Measurements from ENCODE around the gene NPAS3.
A peak's percentile ranks its signal among the peaks of the same experiment; 100 is the strongest.

NPAS3 gene

GRCh38 chr14:32980902-32981501 is 42.3 kb downstream of the NPAS3 start:
- no peak overlapping the region for H3K4me3 ChIP-seq (ENCODE audit: control insufficient read depth, low read depth, low read length)
- DNase-seq (ENCODE audit: low read depth) = no peak
- TF ChIP-seq, protein P1, sequence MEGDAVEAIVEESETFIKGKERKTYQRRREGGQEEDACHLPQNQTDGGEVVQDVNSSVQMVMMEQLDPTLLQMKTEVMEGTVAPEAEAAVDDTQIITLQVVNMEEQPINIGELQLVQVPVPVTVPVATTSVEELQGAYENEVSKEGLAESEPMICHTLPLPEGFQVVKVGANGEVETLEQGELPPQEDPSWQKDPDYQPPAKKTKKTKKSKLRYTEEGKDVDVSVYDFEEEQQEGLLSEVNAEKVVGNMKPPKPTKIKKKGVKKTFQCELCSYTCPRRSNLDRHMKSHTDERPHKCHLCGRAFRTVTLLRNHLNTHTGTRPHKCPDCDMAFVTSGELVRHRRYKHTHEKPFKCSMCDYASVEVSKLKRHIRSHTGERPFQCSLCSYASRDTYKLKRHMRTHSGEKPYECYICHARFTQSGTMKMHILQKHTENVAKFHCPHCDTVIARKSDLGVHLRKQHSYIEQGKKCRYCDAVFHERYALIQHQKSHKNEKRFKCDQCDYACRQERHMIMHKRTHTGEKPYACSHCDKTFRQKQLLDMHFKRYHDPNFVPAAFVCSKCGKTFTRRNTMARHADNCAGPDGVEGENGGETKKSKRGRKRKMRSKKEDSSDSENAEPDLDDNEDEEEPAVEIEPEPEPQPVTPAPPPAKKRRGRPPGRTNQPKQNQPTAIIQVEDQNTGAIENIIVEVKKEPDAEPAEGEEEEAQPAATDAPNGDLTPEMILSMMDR (conservative IDR thresholded peaks at IDR 0.05; ENCODE audit: control insufficient read depth, insufficient read depth, low read depth, low read length) = no peak

- H3K4me3 ChIP-seq (ENCODE audit: control insufficient read depth, low read depth, low read length) = no peak overlapping the region
- TF ChIP-seq, protein P1 (conservative IDR thresholded peaks at IDR 0.05; ENCODE audit: control insufficient read depth, insufficient read depth, low read depth, low read length) = no peak
- DNase-seq (ENCODE audit: low read depth) = no peak
Observed at GRCh38 chr14:32984241-32984930, 45.7 kb downstream of the NPAS3 start.

GRCh38 chr14:32985866-32986265 is 47.2 kb downstream of the NPAS3 start:
- H3K4me3 ChIP-seq (ENCODE audit: control insufficient read depth, low read depth, low read length) = no peak overlapping the region
- TF ChIP-seq, protein P1 (conservative IDR thresholded peaks at IDR 0.05; ENCODE audit: control insufficient read depth, insufficient read depth, low read depth, low read length) = no peak
- no peak for DNase-seq (ENCODE audit: low read depth)

DNA sequence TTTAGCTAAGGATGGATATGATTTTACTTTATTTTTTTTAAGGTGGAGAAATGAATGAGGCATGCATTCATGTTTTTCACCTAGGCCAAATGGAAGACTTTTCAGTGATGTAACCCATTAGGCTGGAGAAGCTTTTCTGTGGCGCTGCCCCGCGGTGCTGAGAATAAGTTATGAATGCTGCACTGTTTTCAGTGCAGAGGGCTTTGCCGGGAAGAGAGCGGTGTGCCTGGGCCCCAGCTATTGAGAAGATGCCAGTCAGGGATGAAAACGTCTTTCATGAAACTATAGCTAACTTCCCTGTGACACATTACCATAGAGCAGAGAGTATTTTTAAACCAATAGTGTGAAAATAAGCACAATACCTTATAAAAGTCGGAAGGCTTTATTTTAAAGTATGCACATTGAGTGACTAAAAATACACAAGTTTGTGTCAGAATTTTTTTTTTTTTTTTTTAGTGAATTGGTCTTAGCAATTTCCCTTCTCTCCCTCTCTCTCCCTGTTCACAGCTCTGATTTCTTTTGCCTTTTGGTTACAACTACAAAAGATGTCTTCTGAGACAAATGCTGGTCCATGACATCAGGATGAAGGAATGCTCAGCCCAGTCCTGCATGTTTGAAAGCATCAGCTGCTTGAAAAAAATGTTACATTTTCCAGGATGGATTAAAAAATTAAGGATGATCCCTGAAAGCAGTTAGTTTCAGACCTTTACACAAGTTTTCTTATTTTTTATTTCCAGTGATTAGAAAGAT is 48.3 kb downstream of the NPAS3 start:
- TF ChIP-seq, protein P1 (conservative IDR thresholded peaks at IDR 0.05; ENCODE audit: control insufficient read depth, insufficient read depth, low read depth, low read length) = no peak
- H3K4me3 ChIP-seq (ENCODE audit: control insufficient read depth, low read depth, low read length) = no peak overlapping the region
- peak; percentile 38 for DNase-seq (ENCODE audit: low read depth)

GRCh38 chr14:32991691-32992090 is 53.0 kb downstream of the NPAS3 start:
- TF ChIP-seq, protein P1 (conservative IDR thresholded peaks at IDR 0.05; ENCODE audit: control insufficient read depth, insufficient read depth, low read depth, low read length) = no peak
- no peak for DNase-seq (ENCODE audit: low read depth)

DNA sequence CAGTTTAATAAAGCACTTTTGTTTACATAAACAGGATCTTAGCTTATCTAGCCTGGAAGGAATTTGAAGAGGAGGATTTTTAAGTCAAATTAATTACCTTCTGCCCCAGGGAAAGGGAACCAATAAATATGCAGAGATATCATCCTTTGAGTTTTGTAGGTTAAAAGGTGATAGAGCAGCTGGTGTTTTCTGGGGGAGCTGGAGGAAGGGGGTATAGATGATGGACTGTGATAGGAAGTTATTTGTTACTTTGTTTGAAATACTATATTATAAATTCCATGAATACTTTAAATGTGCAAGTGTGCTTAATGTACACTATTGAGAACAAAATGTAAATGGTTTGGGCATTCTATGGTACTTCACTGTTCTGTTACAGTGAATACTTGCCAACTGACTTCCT is 55.2 kb downstream of the NPAS3 start:
- no peak overlapping the region for H3K4me3 ChIP-seq (ENCODE audit: control insufficient read depth, low read depth, low read length)
- no peak for DNase-seq (ENCODE audit: low read depth)
- TF ChIP-seq, protein P1 (conservative IDR thresholded peaks at IDR 0.05; ENCODE audit: control insufficient read depth, insufficient read depth, low read depth, low read length) = no peak

More at GRCh38 chr14:32991691-32992090, 53.0 kb downstream of the NPAS3 start:
- H3K4me3 ChIP-seq (ENCODE audit: control insufficient read depth, low read depth, low read length) = no peak overlapping the region

Measured in fibroblast of mammary gland (primary cell).